Measurements from ENCODE around the gene THAP6.

DNA sequence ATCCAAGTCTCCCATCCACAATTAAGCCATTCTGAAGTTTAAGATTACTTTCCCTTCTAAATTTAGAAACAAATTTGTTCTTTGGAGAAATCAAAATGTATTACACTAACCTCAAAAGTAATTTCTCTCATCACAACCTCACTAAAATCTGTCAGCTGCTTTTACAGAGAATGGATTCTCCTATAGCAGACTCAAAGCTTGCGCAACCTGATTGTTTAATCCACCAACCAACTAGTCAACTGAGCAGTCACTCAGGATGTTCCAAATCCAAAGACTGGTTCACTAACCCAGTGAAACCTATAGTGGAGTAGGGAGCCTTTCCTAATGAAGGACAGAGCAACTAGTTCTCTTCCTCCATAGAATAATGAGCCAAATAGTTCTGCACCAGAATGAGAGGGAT lies 44.4 kb upstream of the THAP6 start:
- TF ChIP-seq POLR2A (IDR thresholded peaks at IDR 0.05; ENCODE audit: low read length), result no peak
- TF ChIP-seq, protein P1, sequence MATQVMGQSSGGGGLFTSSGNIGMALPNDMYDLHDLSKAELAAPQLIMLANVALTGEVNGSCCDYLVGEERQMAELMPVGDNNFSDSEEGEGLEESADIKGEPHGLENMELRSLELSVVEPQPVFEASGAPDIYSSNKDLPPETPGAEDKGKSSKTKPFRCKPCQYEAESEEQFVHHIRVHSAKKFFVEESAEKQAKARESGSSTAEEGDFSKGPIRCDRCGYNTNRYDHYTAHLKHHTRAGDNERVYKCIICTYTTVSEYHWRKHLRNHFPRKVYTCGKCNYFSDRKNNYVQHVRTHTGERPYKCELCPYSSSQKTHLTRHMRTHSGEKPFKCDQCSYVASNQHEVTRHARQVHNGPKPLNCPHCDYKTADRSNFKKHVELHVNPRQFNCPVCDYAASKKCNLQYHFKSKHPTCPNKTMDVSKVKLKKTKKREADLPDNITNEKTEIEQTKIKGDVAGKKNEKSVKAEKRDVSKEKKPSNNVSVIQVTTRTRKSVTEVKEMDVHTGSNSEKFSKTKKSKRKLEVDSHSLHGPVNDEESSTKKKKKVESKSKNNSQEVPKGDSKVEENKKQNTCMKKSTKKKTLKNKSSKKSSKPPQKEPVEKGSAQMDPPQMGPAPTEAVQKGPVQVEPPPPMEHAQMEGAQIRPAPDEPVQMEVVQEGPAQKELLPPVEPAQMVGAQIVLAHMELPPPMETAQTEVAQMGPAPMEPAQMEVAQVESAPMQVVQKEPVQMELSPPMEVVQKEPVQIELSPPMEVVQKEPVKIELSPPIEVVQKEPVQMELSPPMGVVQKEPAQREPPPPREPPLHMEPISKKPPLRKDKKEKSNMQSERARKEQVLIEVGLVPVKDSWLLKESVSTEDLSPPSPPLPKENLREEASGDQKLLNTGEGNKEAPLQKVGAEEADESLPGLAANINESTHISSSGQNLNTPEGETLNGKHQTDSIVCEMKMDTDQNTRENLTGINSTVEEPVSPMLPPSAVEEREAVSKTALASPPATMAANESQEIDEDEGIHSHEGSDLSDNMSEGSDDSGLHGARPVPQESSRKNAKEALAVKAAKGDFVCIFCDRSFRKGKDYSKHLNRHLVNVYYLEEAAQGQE (IDR thresholded peaks at IDR 0.05), result no peak
- TF ChIP-seq, protein P2, sequence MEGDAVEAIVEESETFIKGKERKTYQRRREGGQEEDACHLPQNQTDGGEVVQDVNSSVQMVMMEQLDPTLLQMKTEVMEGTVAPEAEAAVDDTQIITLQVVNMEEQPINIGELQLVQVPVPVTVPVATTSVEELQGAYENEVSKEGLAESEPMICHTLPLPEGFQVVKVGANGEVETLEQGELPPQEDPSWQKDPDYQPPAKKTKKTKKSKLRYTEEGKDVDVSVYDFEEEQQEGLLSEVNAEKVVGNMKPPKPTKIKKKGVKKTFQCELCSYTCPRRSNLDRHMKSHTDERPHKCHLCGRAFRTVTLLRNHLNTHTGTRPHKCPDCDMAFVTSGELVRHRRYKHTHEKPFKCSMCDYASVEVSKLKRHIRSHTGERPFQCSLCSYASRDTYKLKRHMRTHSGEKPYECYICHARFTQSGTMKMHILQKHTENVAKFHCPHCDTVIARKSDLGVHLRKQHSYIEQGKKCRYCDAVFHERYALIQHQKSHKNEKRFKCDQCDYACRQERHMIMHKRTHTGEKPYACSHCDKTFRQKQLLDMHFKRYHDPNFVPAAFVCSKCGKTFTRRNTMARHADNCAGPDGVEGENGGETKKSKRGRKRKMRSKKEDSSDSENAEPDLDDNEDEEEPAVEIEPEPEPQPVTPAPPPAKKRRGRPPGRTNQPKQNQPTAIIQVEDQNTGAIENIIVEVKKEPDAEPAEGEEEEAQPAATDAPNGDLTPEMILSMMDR (IDR thresholded peaks at IDR 0.05), result no peak
- no peak for TF ChIP-seq EHMT2 (IDR thresholded peaks at IDR 0.05; ENCODE audit: low read depth)
- no peak for TF ChIP-seq RFX5 (IDR thresholded peaks at IDR 0.05)
- no peak for TF ChIP-seq KDM1A (IDR thresholded peaks at IDR 0.05; ENCODE audit: low read depth)
- no peak for TF ChIP-seq CHD2 (IDR thresholded peaks at IDR 0.05; ENCODE audit: low read length, partially characterized antibody)
- TF ChIP-seq RAD21 (conservative IDR thresholded peaks at IDR 0.05 in 1 of 2, IDR thresholded peaks at IDR 0.05 in 1 of 2), result no peak
- peak; percentile 24 to 52; a peak in 2 of 4 replicates for TF ChIP-seq CEBPB (IDR thresholded peaks at IDR 0.05)
- no peak for TF ChIP-seq MYC (IDR thresholded peaks at IDR 0.05; ENCODE audit: borderline replicate concordance, low read length)
- no peak for TF ChIP-seq KDM5A (IDR thresholded peaks at IDR 0.05)

Data from A549 (cell line).